Glomerular endothelial cell (primary cell): ENCODE measurements around the gene CDC42BPB. TPM values are rescaled to one million over a fixed set of nuclear protein-coding genes. Genes with fewer than 3 reads are reported as not detected.

ENCODE experiments used
- DNase-seq: peaks from one replicate; pipeline ENCODE4 v3.0.0-alpha.2; 2011; ENCODE audit warnings: low read depth, low spot score; ENCODE audit errors: extremely low read depth
- total RNA-seq: library from RNA; depleted of rRNA; stranded (reverse); fragments of >200 nt; gene quantifications from 2 replicates; pipeline ENCODE4 v1.2.3, GENCODE V29; 2015

CDC42BPB gene
- total RNA-seq, 1 donor from 2014 or later, result 191 TPM

DNA sequence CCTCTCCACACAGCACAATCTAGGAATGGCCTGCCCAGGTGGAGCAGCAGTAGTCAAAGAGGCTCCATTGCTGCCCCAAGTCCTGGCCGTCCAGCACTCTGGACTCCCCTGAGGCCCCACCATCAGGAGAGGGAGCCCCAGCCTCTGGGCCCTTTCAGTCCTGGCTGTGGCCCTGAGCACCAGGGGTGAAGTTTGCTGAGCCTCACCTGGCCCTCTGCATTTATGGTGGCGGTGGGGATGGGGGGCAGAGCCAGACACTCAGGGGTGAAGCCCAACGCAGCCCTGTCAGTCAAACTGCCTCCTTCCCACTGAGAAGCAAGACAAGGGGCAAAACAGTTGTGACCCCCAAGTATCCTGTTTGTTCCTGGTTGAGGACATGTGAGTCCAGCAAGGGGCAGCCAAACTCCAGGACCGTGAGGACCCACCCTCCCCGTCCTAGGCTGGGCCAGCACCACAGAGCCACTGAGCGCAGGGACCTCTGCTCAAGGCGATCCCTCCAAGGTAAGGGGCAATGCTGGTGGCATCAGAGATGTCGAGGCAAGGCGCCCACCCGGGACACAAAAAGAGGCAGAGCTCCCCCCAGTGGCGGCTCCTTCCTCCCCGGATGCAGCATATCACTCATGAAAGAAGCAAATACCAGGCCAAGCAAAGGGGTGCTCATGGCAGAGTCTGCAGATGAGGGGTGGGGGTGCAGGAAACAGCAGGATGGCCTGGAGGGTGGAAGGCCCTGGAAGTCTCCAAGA is 139.7 kb downstream of the CDC42BPB start:
- DNase-seq, result no peak

DNA sequence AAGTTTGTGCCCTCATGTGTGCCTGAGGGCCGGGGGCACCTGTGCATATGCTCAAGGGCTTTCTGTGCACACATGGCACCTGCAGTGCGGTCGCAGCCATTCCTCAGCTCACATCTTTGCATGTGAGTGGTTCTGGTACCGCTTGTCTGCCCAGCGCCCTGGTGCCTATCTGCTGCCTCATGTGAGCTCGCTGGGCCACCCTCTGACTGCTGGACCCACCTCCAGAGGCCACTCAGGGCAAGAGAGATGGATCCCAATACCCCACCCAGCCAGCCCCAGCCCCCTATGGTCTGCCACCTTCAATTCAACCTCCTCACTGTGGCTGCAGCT is 140.3 kb downstream of the CDC42BPB start:
- DNase-seq, result no peak

DNA sequence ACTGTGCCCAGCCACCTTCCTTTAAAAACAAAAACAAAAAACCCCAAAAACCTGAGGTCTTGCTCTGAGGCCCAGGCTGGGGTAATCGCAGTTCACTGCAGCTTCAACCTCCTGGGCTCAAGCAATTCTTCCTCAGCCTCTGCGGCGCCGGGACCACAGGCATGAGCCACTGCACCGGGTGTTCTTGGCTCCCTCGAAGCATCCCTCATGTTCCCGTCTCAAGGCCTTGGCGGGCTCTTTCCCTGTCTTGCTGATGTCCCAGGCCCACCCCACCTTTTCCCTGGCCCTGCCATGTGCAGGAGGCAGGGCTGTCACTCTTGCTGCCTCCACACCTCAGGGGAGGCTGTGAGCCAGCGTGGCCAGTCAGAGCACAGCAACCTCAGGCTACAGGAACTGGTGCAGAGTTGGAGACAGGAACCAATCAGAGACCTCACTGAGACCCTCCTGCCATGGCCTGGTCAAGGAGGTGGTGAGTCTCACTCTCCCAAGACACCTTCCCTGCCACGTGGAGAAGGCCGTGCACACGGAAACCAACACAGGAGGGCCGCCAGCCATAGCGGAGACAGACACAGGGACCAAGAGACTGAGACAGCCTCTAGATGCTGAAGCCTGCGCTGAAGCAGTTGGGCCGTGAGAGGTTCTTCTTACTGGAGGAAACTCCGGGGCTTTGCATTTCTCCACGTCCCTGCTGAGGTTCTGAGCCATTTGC is 140.8 kb downstream of the CDC42BPB start:
- DNase-seq, result no peak

DNA sequence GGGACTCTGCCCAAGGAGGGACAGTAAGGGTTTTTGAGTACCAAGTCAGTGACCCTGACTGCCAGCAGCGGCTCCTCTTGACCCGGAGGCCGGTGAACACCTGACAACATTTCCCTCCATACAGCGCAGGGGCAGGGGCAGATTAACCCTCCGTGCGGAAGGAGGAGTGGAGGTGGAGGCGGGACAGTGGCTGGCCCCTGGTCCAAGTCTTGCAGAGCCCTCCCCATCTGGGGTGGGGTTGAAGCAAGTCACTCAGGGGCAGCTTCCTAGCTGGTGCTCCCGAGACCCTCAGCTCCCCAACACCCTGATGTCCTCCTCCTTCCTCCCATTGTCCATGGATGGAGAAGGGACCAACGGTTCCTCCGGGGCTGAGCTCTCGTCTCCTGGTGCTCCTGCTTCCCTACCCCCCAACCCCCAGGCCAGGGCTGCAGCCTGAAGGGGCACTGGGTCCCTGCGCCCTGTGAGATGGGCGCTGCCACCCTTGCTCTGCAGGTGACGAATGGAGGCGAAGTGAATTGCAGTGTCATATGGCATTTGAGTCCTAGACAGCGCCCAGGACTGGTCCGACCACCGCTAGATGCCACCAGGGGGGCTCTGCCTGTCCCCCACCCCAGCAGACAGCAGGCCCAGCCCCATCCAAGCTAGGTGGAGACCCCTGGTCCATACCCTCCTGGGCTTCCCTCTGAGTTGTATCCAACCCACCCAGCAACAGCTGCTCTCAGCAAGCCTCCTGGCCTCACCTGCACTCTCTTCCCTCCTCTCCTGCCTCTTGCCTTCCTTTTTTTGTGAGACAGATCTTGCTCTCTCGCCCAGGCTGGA is 141.8 kb downstream of the CDC42BPB start:
- no peak for DNase-seq

DNA sequence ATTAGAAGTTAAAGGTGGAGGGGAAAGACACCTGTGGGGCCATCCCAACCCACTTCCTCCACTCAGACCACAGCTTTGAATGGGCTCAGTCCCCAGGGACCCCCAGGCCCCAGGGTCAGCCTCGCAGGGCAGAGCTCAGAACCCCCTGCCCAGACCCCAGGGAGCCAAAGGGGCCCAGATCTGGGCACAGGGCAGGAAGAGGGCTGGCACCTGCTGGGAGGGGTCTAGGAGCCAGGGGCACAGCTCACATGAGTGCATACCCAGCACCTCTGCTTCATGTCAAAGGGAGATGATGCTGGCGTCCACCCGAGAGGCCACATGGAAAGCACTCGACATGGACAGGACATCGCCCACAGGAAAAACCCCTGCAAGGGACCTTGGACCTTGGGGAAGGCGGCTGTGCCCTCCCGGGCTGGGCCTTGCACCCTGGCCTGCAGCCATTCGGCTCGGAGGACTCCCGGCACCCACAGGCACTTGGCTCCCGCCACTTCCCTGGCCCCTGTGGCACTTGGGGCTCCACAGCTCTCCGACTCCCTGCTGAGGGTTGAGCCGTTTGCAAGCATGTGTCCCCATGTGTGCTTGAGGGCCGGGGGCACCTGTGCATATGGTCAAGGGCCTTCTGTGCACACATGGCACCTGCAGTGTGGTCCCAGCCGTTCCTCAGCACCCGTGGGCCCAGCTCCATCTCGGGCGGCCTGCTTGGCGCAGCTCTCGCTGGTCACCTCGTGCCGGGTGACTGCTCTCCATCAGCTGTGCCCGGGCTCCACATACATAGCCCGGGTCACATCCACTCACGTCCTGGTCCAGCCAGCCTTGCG is 142.7 kb downstream of the CDC42BPB start:
- DNase-seq, result no peak

DNA sequence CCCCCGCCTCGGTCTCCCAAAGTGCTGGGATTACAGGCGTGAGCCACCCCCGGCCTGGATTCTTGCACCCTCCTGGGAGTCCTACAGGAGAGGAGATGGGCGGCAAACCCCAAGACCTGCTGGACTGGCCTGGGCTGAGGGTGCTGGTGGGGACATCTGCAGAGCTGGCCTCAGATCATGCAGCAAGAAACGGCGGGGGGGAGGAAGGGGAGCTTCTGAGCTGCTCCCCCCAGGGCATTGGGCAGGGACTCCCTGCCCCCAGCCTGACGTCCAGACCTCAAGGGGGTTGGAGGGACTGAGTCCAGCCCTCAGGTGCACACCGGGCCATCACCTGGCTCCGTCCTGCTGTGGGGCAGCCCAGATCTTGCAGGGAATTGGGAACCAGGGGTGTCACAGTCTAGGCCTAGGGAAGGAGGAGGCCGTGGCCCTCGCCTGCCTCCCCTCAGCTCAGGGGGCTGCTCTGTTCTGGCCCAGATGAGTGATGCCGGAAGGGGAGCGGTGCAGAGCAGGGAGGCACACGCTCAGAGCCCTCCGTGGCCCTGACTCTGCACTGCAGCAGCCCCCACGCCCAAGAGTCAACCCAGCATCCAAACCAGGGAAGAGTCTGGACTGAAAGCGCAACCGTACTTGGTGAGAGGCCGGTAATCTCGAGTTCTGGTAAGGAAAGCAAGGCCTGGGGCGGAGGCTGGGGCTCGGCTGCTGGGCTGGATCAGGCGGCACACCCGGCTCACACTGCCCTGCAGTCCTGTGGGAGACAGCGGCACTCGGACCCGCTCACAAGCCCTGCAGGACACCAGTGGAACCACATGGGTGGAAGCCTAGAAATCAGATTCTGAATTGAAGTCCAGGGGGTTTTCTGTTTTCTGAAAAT is 143.8 kb downstream of the CDC42BPB start:
- no peak for DNase-seq

DNA sequence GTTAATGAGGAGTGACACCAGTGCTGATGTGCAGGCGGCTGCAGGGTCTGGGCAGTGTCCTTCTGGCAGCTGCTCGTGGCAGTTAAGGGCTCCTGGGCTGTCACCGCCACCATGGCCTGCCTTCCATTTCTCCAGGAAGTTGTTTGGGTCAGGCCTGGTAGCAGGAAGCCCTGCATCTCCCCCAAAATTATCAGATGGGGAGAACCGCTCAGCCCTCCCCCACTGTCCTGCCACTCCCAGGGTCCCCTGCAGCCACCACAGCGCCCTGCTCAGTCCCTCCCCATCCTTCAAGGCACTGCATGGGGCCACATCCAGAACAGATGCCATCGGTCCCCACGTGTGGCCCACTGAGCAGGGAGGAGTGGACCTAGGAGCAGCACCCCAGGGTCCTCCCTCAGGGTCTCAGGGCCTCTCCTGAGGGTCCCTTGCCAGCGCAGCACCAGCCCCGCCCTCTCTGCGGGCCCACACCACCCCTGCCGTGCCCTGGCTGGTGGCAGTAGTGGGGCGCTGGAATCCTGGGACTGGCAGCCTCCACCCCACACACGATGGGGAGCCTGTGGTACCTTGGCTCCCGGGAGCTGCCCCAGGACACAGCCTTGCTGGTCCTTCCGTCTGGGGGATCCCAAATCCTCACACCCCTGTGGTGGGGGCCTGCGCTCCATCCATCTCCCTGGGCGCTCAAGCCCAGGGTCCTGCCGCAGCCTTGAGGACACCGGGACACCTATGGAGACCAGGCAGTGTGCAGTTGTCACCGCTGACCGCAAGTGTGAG is 145.2 kb downstream of the CDC42BPB start:
- DNase-seq, result no peak

DNA sequence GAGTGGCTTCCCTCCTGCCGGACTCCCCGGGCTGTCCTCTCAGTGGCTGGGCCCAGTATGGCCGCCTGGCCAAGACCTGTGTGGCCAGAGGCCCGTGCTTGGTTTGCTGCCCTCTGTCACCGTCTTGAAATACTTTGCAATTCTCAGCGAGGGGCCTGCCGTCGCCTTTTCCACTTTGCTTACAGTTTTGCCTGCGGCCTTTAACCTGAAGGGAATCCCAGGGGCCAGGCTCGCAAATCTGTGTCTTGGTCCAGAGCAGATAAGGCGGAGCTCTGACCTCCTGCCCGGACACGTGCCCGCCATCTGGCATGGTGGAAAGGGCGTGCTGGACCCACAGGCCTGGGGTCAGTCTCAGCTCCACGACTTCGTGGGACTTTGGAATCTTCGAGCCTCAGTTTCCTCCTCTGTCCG is 145.8 kb downstream of the CDC42BPB start:
- no peak for DNase-seq

DNA sequence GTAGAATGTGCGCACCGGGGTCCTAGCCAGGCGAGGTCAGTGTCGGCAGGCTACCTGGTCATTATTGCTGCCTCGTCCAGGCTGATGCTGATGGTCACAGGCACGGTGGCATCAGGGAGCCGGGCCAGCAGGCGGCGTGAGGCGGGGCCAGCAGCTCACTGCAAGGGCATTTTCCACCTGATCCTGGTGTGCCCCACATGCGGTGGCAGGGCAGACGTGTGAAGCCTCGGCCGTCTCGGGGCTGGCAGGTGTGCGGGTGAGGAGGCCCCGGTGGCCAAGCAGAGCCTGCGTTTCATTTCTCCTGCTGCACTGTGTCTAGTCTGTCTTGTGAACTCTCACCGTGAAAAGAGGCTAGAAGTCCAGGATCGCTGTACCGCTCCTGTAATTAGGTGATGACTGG is 146.9 kb downstream of the CDC42BPB start:
- no peak for DNase-seq

DNA sequence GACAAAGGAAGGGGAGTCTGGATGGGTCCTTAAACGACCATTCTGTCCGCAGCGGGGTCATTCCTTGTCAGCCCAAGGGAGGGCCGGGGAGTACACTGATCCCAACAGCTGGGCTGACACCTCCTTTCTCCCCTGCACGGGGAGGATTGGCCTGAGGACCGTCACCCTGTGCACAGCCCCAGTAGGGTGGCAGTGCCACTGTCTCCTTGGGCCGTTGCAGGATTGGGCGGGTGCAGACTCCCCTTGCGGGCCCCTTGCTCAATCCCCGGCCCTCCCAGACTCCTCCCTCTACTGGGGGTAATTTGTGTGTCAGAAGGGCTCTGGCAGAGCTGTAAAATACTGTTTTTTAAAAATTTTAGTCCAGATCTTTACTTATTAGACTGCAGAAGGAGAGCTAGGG is 147.4 kb downstream of the CDC42BPB start:
- no peak for DNase-seq

DNA sequence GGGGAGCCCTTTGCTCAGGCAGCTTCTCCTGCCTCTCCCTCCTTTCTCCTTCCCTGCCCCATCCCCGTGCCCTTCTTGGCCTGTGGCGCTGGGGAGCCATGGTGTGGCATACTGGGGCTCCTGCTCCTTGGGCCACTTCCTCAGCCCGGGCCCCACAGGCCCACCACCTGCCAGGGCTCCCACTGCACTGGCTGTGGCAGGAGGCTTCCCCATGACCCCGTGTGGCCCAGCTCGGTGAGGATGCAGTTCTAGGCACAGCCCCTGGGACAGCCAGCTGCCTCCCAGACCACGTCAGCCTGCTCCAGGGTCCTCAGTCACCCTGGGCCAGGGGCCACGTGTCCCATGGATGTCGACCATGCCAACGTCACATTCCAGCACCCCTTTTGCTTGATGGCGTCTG is 147.9 kb downstream of the CDC42BPB start:
- DNase-seq, result no peak

DNA sequence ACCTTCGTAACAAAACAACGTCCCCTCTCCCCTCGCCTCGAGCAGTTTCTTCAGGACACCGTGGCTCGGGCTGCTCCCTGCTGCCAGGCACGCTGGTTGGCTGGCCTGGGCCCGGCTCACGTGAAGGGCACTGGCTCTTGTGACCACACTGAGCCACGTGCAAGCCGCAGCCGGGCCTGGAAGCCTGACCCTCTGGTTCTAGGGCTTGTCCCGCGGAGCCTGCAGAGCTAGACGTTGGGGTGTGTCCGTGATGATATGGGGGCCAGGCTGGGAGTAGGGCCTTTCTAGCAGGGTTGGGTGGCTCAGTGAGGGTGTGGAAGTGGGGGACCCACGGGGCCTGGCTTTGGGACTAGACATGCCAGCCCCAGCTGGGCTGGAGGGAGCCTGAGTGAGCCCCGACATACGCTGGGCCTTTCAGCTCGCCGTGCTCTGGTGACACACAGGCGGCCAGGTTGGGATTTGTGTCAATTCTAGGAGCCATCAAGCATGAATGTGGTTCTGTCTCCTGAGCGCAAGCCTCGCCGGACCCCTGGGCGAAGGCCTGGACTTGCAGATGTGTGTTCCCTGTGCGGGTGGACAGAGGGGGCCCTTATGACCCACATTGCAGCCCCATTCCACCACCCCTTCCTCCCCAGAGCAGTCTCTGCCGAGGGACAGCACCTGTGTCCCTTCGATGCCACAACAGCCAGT is 148.4 kb downstream of the CDC42BPB start:
- DNase-seq, result no peak

DNA sequence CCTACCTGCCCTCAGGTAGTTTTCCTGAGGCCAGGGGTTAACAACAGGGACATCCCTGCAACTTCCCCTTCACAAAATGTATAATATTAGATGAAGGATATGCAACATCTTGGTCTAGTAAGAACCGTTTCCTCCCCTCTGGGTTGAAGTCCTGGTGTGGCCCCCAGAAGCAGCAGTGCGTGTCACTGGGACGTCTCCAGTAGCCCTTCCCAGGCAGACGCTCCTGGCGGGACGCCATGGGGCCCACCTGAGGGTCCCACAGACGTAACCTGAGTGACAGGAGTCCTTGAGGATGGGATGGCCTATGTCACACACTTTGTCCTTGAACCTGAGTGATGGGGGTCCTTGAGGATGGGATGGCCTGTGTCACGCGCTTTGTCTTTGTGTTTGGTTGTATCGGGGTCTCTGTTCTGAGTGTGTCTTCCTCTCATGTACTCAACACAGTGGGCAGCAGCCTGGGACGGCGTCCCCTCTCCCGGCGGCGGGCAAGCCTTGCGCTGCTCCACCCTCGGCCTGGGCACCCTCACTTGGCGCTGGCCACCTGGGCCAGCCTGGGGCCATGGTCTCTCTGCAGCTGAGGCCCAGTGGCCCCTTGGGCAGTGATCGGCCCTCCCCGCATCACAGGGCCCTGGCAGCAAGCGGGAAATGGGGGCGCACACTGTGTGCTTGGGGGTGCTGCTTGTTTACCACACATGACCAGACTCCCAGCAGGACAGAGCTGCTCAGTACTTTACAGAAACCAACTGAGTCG is 149.2 kb downstream of the CDC42BPB start:
- no peak for DNase-seq

DNA sequence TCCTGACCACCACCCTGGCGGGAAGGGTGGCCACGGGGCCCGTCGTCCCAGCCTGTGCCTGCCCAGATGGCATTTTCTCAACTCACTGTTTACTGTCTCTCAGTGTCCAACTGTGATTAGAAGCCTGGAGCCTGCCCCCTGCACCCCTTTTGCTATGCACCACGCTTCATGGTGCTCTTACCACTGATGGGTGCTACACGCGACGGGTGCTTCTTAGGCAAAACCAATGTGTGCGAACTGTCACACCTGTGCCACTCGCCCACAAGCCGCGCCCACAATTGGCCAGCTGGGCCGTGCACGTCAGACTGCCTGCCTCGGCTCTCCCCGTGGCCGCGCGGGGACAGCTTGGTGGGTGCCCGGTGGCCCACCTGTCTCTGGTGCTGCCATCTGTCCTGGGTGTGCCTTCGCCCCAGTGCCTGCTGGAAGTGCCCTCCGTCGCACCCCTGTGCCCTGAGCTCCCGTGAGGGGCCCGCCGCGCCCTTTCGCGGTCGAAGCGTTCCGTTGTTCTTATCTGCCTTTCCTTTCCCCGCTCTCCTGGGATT is 150.0 kb downstream of the CDC42BPB start:
- DNase-seq, result no peak

DNA sequence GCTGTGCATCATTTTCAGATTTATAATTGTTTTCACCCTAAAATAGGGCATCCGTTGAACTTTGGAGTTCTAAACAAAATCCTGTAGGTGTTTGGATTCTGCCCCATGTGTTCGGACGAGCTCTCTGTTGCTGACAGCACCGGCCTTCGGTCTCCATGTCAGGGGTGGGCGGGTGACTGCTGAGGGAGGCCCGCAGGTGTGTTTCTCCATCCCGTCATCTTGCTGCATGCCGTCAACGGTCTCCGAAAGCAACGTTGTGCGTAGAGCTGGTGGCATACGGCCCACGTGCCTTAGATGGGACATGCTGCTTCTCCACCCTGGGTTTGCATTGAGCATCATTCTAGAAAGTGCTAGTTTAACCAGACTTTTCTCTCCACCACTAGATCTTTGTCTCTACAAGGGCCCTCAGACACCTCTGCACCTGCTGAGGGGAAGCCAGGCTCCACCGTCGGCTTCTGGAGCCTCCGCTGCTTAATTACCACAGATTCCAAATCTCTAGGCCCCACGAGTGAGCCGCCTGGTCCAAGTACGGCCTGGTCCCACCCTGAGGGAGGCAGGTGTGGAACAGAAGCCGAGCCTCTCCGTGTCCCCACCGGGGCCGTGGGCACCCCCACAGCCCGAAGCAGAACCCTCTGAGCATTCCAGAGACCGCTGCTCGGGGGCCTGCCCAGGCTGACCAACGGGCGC is 150.6 kb downstream of the CDC42BPB start:
- DNase-seq, result no peak

DNA sequence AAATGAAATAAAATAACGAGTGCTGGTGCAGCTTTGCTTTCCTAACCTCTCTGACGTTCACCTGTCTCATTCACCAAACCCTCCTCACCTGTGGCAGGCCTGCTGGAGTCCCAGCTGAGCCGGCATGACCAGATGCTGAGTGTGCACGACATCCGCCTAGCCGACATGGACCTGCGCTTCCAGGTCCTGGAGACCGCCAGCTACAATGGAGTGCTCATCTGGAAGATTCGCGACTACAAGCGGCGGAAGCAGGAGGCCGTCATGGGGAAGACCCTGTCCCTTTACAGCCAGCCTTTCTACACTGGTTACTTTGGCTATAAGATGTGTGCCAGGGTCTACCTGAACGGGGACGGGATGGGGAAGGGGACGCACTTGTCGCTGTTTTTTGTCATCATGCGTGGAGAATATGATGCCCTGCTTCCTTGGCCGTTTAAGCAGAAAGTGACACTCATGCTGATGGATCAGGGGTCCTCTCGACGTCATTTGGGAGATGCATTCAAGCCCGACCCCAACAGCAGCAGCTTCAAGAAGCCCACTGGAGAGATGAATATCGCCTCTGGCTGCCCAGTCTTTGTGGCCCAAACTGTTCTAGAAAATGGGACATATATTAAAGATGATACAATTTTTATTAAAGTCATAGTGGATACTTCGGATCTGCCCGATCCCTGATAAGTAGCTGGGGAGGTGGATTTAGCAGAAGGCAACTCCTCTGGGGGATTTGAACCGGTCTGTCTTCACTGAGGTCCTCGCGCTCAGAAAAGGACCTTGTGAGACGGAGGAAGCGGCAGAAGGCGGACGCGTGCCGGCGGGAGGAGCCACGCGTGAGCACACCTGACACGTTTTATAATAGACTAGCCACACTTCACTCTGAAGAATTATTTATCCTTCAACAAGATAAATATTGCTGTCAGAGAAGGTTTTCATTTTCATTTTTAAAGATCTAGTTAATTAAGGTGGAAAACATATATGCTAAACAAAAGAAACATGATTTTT is 151.9 kb downstream of the CDC42BPB start:
- no peak for DNase-seq
